Measurements from ENCODE around the gene BRDT.

Gene BRDT

GRCh38 chr1:91949356-91949699, at the start of gene BRDT:
Gene BRDT, plus strand, starts transcription at chr1:91949401. Its CDS starts 13,354 bp downstream, at chr1:91962755.
- no peak for TF ChIP-seq POLR2A (IDR thresholded peaks at IDR 0.05; ENCODE audit: low read depth, low read length)
- no peak for FAIRE-seq
- DNase-seq (ENCODE audit: insufficient read length, low spot score), result no peak

- FAIRE-seq, result peak; percentile 85
- no peak for TF ChIP-seq POLR2A (IDR thresholded peaks at IDR 0.05; ENCODE audit: low read depth, low read length)
- DNase-seq (ENCODE audit: insufficient read length, low spot score), result peak; percentile 31
These were observed 48.6 kb upstream of the BRDT start for GRCh38 chr1:91900562-91900961.

GRCh38 chr1:91901231-91901630, 48.0 kb upstream of the BRDT start:
- TF ChIP-seq POLR2A (IDR thresholded peaks at IDR 0.05; ENCODE audit: low read depth, low read length), result no peak
- no peak for DNase-seq (ENCODE audit: insufficient read length, low spot score)
- no peak for FAIRE-seq

- DNase-seq (ENCODE audit: insufficient read length, low spot score) (no peak), FAIRE-seq (no peak)
- no peak for TF ChIP-seq POLR2A (IDR thresholded peaks at IDR 0.05; ENCODE audit: low read depth, low read length)
These were observed 36.9 kb upstream of the BRDT start for GRCh38 chr1:91912266-91912665.

- FAIRE-seq (no peak), DNase-seq (ENCODE audit: insufficient read length, low spot score) (no peak)
- TF ChIP-seq POLR2A (IDR thresholded peaks at IDR 0.05; ENCODE audit: low read depth, low read length), result no peak
These were observed 36.2 kb upstream of the BRDT start for GRCh38 chr1:91913018-91913417.

GRCh38 chr1:91916046-91916445, 33.2 kb upstream of the BRDT start:
- TF ChIP-seq POLR2A (IDR thresholded peaks at IDR 0.05; ENCODE audit: low read depth, low read length), result no peak
- no peak for DNase-seq (ENCODE audit: insufficient read length, low spot score)
- FAIRE-seq, result no peak

- no peak for TF ChIP-seq POLR2A (IDR thresholded peaks at IDR 0.05; ENCODE audit: low read depth, low read length)
- DNase-seq (ENCODE audit: insufficient read length, low spot score) (no peak), FAIRE-seq (no peak)
These were observed 32.3 kb upstream of the BRDT start for GRCh38 chr1:91916811-91917460.

- TF ChIP-seq POLR2A (IDR thresholded peaks at IDR 0.05; ENCODE audit: low read depth, low read length), result no peak
- DNase-seq (ENCODE audit: insufficient read length, low spot score) (no peak), FAIRE-seq (no peak)
These were observed 29.2 kb upstream of the BRDT start for GRCh38 chr1:91919962-91920361.

- TF ChIP-seq POLR2A (IDR thresholded peaks at IDR 0.05; ENCODE audit: low read depth, low read length), result no peak
- DNase-seq (ENCODE audit: insufficient read length, low spot score) (peak; percentile 35), FAIRE-seq (peak; percentile 78)
These were observed 25.1 kb upstream of the BRDT start for GRCh38 chr1:91924146-91924545.

GRCh38 chr1:91925644-91926435, 23.4 kb upstream of the BRDT start:
- no peak for DNase-seq (ENCODE audit: insufficient read length, low spot score)
- TF ChIP-seq POLR2A (IDR thresholded peaks at IDR 0.05; ENCODE audit: low read depth, low read length), result no peak
- no peak for FAIRE-seq

GRCh38 chr1:91928026-91928425, 21.2 kb upstream of the BRDT start:
- no peak for FAIRE-seq
- no peak for DNase-seq (ENCODE audit: insufficient read length, low spot score)

GRCh38 chr1:91929250-91929649, 20.0 kb upstream of the BRDT start:
- DNase-seq (ENCODE audit: insufficient read length, low spot score) (no peak), FAIRE-seq (no peak)
- no peak for TF ChIP-seq POLR2A (IDR thresholded peaks at IDR 0.05; ENCODE audit: low read depth, low read length)

More at GRCh38 chr1:91928026-91928425, 21.2 kb upstream of the BRDT start:
- no peak for TF ChIP-seq POLR2A (IDR thresholded peaks at IDR 0.05; ENCODE audit: low read depth, low read length)

GRCh38 chr1:91937613-91938012, 11.6 kb upstream of the BRDT start:
- no peak for TF ChIP-seq POLR2A (IDR thresholded peaks at IDR 0.05; ENCODE audit: low read depth, low read length)
- no peak for DNase-seq (ENCODE audit: insufficient read length, low spot score)
- no peak for FAIRE-seq

GRCh38 chr1:91940496-91940895, 8.7 kb upstream of the BRDT start:
- no peak for DNase-seq (ENCODE audit: insufficient read length, low spot score)
- no peak for TF ChIP-seq POLR2A (IDR thresholded peaks at IDR 0.05; ENCODE audit: low read depth, low read length)
- FAIRE-seq, result no peak

- FAIRE-seq, result no peak
- DNase-seq (ENCODE audit: insufficient read length, low spot score), result no peak
- no peak for TF ChIP-seq POLR2A (IDR thresholded peaks at IDR 0.05; ENCODE audit: low read depth, low read length)
These were observed 5.1 kb upstream of the BRDT start for GRCh38 chr1:91944087-91944486.

Data from H54 (cell line).